Spinal cord (tissue), 10 donors: ENCODE results near the gene OR2V1. TPM values are rescaled to one million over a fixed set of nuclear protein-coding genes. Genes with fewer than 3 reads are reported as not detected.
"Not testable (repeated sequence)": the region's sequence is repeated elsewhere in the genome, so short reads cannot be mapped to it uniquely, and the experiment has no call there.

ENCODE experiments used
- DNase-seq, 6 donors: peaks; one replicate each; pipeline versions ENCODE4 v3.0.0 to v3.0.0-alpha.2; 2013 to 2015; ENCODE audit warnings: low spot score in 6 of 6, low read depth in 4 of 6
- H3K27ac ChIP-seq: one replicate; pipeline ENCODE4 v1.5.1; 2013; ENCODE audit warnings: low read depth, low read length, control low read depth
- H3K27me3 ChIP-seq: one replicate; pipeline ENCODE4 v1.6.1; 2013; ENCODE audit warnings: low read length; ENCODE audit not compliant: control insufficient read depth, insufficient read depth
- H3K36me3 ChIP-seq: one replicate; pipeline ENCODE4 v1.6.1; 2013; ENCODE audit warnings: low read length; ENCODE audit not compliant: control insufficient read depth, insufficient read depth
- H3K4me1 ChIP-seq: one replicate; pipeline ENCODE4 v1.6.1; 2013; ENCODE audit warnings: low read length; ENCODE audit not compliant: control insufficient read depth, insufficient read depth
- H3K4me3 ChIP-seq: one replicate; pipeline ENCODE4 v1.5.1; 2013; ENCODE audit warnings: low read depth, low read length, control low read depth
- H3K9me3 ChIP-seq: one replicate; pipeline ENCODE4 v1.6.1; 2013; ENCODE audit warnings: low read length; ENCODE audit not compliant: control insufficient read depth, insufficient read depth
- WGBS: methylation state at CpG from one replicate; pipeline ENCODE4 v1.1.5; 2013; ENCODE audit warnings: missing lambda C conversion rate; ENCODE audit not compliant: insufficient coverage; 5-methylcytosine and 5-hydroxymethylcytosine counted together
- polyA plus RNA-seq, 2 donors: library from polyadenylated mRNA; unstranded; fragments of 120-200 nt; gene quantifications; one replicate each; pipeline ENCODE4 v1.2.1, GENCODE V29; 2013; ENCODE audit not compliant: insufficient read length in 2 of 2
- total RNA-seq, 2 donors: library from RNA; depleted of rRNA in 1 of 2; stranded (reverse); fragments of 120-200 nt in 1 of 2; fragments of >200 nt in 1 of 2; gene quantifications; one replicate each; pipeline versions ENCODE4 v1.2.3 to v1.2.4, GENCODE V29; 2013 to 2014
- donor health status: healthy.

The OR2V1 gene
- total and polyA plus RNA-seq, 4 donors, result not detected

DNA sequence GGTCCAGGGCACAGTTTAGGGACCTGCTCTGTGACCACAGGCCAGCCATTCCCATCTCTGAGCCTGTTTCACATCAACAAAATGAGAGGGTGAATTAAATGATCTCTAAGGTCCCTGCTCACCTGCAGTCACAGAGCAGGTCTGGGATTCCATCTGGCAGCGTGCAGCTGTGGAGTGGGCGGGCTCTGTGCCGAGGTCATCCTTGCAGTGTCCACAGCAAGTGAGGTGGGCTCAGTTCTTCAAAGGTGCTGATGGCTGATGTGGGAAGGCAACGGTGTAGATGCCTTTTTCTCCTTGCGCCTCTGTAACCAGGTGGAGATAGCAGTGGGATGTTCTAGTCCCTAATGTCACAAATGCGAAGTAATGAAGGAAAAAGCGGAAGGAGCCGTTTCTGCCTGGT, 11.9 kb downstream of the OR2V1 start:
- H3K4me3 ChIP-seq, result no peak overlapping the region

GRCh38 chr5:181118369-181118768, 12.6 kb downstream of the OR2V1 start:
- Histone ChIP-seq H3K4me3 (no peak overlapping the region), H3K27me3 (peaks cover 33% of the 10 kb centered on the region), H3K27ac (no peak overlapping the region), H3K4me1 (peaks cover 12% of the 10 kb centered on the region), H3K9me3 (peaks cover 3% of the 10 kb centered on the region), H3K36me3 (no peaks in the 10 kb centered on the region)
- 88% methylated on average over 6 of the region's 6 CpGs for WGBS
- no peak for DNase-seq

More for the DNA sequence above, 11.9 kb downstream of the OR2V1 start:
- Histone ChIP-seq H3K27ac (no peak overlapping the region), H3K4me1 (peaks cover 12% of the 10 kb centered on the region), H3K9me3 (no peaks in the 10 kb centered on the region), H3K36me3 (no peaks in the 10 kb centered on the region), H3K27me3 (peaks cover 29% of the 10 kb centered on the region)
- no peak for DNase-seq
- 80% methylated on average over 8 of the region's 8 CpGs for WGBS

DNA sequence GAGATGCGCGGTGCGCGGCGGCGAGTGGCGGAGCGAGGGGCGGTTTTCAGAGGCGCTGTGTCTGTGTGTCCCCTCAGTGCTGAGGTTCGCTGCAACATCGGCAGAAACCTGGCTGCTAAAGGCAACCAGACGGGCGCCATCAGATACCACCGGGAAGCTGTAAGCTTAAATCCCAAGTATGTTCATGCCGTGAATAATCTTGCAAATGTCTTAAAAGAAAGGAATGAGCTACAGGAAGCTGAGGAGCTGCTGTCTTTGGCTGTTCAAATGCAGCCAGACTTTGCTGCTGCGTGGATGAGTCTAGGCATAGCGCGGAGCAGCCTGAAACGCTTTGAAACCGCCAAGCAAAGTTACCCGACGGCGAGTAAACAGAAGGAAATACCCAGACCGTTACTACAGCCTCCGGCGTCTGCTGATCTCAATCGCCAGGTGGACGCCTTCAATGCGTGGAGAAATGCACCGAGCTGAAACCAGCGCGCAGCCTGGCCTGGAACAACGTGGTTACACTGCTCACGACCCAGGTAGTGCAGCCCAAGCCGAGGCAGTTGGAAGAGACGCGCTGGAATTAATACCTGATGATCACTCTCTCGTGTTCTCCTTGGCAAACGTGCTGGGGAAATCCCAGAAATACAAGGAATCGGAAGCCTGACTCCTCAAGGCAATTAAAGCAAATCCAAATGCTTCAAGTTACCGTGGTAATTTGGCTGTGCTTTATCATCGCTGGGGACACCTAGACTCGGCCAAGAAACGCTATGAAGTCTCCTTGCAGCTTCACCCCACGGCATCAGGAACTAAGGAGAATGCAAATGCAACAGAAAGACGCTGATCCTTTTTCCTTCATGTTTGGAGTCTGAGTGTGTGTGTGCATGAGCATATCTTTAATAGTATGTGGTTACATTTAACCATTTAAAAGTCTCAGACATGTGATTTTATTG, 15.9 kb downstream of the OR2V1 start:
- Histone ChIP-seq H3K4me3 (no peak overlapping the region), H3K36me3 (no peaks in the 10 kb centered on the region), H3K9me3 (peaks cover 3% of the 10 kb centered on the region), H3K4me1 (peaks cover 12% of the 10 kb centered on the region), H3K27ac (no peak overlapping the region), H3K27me3 (peaks cover 40% of the 10 kb centered on the region)
- DNase-seq, result peak in 2 of 6 donors; percentile 56 to 57
- WGBS, result 4% methylated on average over 46 of the region's 47 CpGs

- peaks cover 45% of the 10 kb centered on the region for H3K27me3 ChIP-seq
- peaks cover 3% of the 10 kb centered on the region for H3K9me3 ChIP-seq
- WGBS, result 33% methylated on average over 33 of the region's 33 CpGs
- peaks cover 12% of the 10 kb centered on the region for H3K4me1 ChIP-seq
- no peak overlapping the region for H3K27ac ChIP-seq
- H3K4me3 ChIP-seq, result no peak overlapping the region
- no peaks in the 10 kb centered on the region for H3K36me3 ChIP-seq
- DNase-seq, result no peak
Observed at GRCh38 chr5:181114284-181114843, 16.6 kb downstream of the OR2V1 start.

GRCh38 chr5:181113572-181113971, 17.4 kb downstream of the OR2V1 start:
- not testable (repeated sequence) for H3K27ac ChIP-seq, H3K9me3 ChIP-seq, H3K4me3 ChIP-seq, H3K36me3 ChIP-seq, DNase-seq
- WGBS, result 94% methylated on average over 4 of the region's 13 CpGs
- Histone ChIP-seq H3K4me1 (peaks cover 12% of the 10 kb centered on the region), H3K27me3 (peaks cover 50% of the 10 kb centered on the region)

GRCh38 chr5:181112476-181112875, 18.5 kb downstream of the OR2V1 start:
- Histone ChIP-seq H3K4me3 (no peak overlapping the region), H3K36me3 (no peaks in the 10 kb centered on the region), H3K4me1 (peaks cover 12% of the 10 kb centered on the region), H3K27me3 (peaks cover 55% of the 10 kb centered on the region), H3K9me3 (peaks cover 3% of the 10 kb centered on the region), H3K27ac (no peak overlapping the region)
- peak in 1 of 6 donors; percentile 17 for DNase-seq
- WGBS, result 79% methylated on average over 4 of the region's 5 CpGs

GRCh38 chr5:181111010-181111409, 20.0 kb downstream of the OR2V1 start:
- WGBS, result 81% methylated on average over 5 of the region's 5 CpGs
- H3K27me3 ChIP-seq, result peaks cover 57% of the 10 kb centered on the region
- peaks cover 12% of the 10 kb centered on the region for H3K4me1 ChIP-seq

DNA sequence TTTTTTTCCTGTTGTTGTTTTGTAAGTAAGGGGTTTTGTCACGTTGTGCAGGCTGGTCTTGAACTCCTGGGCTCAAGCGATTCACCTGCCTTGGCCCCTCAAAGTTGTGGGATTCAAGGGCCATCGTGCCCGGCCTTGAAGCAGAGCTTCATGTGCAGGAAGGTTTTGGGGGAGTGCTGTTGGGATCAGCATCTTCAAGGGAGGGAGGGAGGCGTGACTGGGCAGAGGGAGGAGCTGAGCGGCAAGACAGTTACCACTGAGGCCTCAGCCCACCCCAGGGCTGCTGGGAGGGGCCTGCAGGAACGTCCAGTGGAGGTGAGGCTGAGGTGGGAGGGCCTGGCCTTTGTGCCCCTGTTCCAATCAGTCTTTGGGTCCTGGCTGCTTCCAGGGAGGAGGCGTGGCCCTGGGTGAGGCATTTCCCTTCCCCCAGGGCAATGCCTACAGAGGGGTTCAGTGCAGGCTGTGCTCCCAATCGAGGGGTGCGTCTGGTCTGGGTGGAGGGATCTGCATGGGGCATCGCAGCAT, 21.4 kb downstream of the OR2V1 start:
- no peaks in the 10 kb centered on the region for H3K36me3 ChIP-seq
- peaks cover 4% of the 10 kb centered on the region for H3K4me1 ChIP-seq
- no peak overlapping the region for H3K27ac ChIP-seq
- no peak for DNase-seq
- peaks cover 54% of the 10 kb centered on the region for H3K27me3 ChIP-seq
- H3K4me3 ChIP-seq, result no peak overlapping the region
- WGBS, result 47% methylated on average over 10 of the region's 11 CpGs
- H3K9me3 ChIP-seq, result peaks cover 3% of the 10 kb centered on the region

More at GRCh38 chr5:181111010-181111409, 20.0 kb downstream of the OR2V1 start:
- Histone ChIP-seq H3K4me3 (no peak overlapping the region), H3K9me3 (peaks cover 3% of the 10 kb centered on the region), H3K36me3 (no peaks in the 10 kb centered on the region), H3K27ac (no peak overlapping the region)
- no peak for DNase-seq

GRCh38 chr5:181108578-181109165, 22.3 kb downstream of the OR2V1 start:
- WGBS, result 80% methylated on average over 10 of the region's 14 CpGs

More at GRCh38 chr5:181108578-181109165, 22.3 kb downstream of the OR2V1 start:
- Histone ChIP-seq H3K4me3 (no peak overlapping the region), H3K36me3 (no peaks in the 10 kb centered on the region), H3K4me1 (no peaks in the 10 kb centered on the region), H3K9me3 (peaks cover under 1% of the 10 kb centered on the region), H3K27ac (no peak overlapping the region), H3K27me3 (peaks cover 52% of the 10 kb centered on the region)
- DNase-seq, result no peak
